ENCODE measurements around the gene EMC9.

DNA sequence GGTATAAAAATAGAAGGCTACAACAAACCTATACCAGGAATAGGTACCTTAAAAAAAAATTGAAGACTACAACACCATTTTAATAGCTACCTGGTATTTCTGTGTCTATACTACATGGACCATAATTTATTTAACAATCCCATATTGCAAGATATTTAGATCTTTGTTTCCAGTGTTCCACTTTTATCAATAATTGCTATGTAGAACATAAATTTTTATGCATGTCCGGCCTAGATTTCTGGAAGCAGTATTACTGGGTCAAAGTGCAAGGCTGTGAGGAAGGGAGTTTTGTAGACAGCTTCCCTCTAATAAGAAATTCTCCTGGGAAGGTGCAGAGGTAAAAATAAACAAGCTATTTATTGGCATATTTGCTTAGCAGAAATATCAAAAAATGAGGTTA lies 30.9 kb downstream of the EMC9 start:
- TF ChIP-seq ARNT (IDR thresholded peaks at IDR 0.05) (no peak), BHLHE40 (IDR thresholded peaks at IDR 0.05; ENCODE audit: borderline replicate concordance) (no peak), SP1 (IDR thresholded peaks at IDR 0.05) (no peak), SUZ12 (IDR thresholded peaks at IDR 0.05) (no peak), FOXA1 (IDR thresholded peaks at IDR 0.05) (no peak), HDGF (IDR thresholded peaks at IDR 0.05; ENCODE audit: borderline replicate concordance) (no peak), ELF4 (IDR thresholded peaks at IDR 0.05) (no peak), FOXM1 (IDR thresholded peaks at IDR 0.05; ENCODE audit: borderline replicate concordance) (no peak), L3MBTL2 (conservative IDR thresholded peaks at IDR 0.05) (no peak), FOXK2 (IDR thresholded peaks at IDR 0.05) (no peak), TARDBP (IDR thresholded peaks at IDR 0.05) (no peak)

Measured in HEK293T (cell line).